A673 (cell line): ENCODE results near the gene PAPSS2. TPM values are rescaled to one million over a fixed set of nuclear protein-coding genes. Genes with fewer than 3 reads are reported as not detected.
A peak's percentile ranks its signal among the peaks of the same experiment; 100 is the strongest.

Experiments used
- BruUV-seq: library from RNA; stranded (reverse); fragments of 400-500 nt; replicated peaks from 2 replicates; lab custom pipeline; 2021; lab: Mats Ljungman, UMichigan
- CTCF ChIA-PET: fragments of 300-600 bp; sonication (Branson Sonifier 250); formaldehyde crosslinking; loops from one replicate; lab custom pipeline; 2022; ENCODE audit warnings: antibody characterized with exemption; lab: Charles Lee
- POLR2A ChIA-PET: fragments of 300-600 bp; sonication (Branson Sonifier 250); formaldehyde crosslinking; loops from one replicate; lab custom pipeline; 2022; ENCODE audit warnings: antibody characterized with exemption; ENCODE audit not compliant: low non-redundant PET; lab: Charles Lee
- DNase-seq: peaks from one replicate; pipeline ENCODE4 v3.0.0-alpha.2; 2015; ENCODE audit warnings: low spot score
- H3K27ac ChIP-seq: fragments of 200-600 bp; sonication (generic); 2 replicates; pipeline ENCODE4 v1.5.1; 2016; ENCODE audit warnings: mixed run types, low read depth, mild to moderate bottlenecking, mixed read lengths, antibody characterized with exemption, low read length; ENCODE audit not compliant: poor library complexity, severe bottlenecking
- H3K27me3 ChIP-seq: fragments of 200-600 bp; sonication (generic); replicated peaks from 2 replicates; pipeline ENCODE4 v1.6.1; 2017; ENCODE audit warnings: mixed run types, low read depth, mild to moderate bottlenecking, mixed read lengths, antibody characterized with exemption, low read length; ENCODE audit not compliant: insufficient read depth, poor library complexity
- H3K36me3 ChIP-seq: fragments of 200-600 bp; sonication (generic); 2 replicates; pipeline ENCODE4 v1.6.1; 2016; ENCODE audit warnings: mixed run types, mild to moderate bottlenecking, mixed read lengths, antibody characterized with exemption, low read length; ENCODE audit not compliant: insufficient read depth, poor library complexity, severe bottlenecking
- H3K4me1 ChIP-seq: fragments of 200-600 bp; sonication (generic); 2 replicates; pipeline ENCODE4 v1.6.1; 2017; ENCODE audit warnings: mixed run types, mild to moderate bottlenecking, mixed read lengths, antibody characterized with exemption, low read length; ENCODE audit not compliant: insufficient read depth, poor library complexity, severe bottlenecking
- H3K4me3 ChIP-seq: fragments of 200-600 bp; sonication (generic); 2 replicates; pipeline ENCODE4 v1.5.1; 2016; ENCODE audit warnings: low read depth, mixed run types, mild to moderate bottlenecking, mixed read lengths, low read length; ENCODE audit not compliant: poor library complexity, severe bottlenecking
- H3K9me3 ChIP-seq: fragments of 200-600 bp; sonication (generic); 2 replicates; pipeline ENCODE4 v1.6.1; 2016; ENCODE audit warnings: mixed run types, low read depth, mild to moderate bottlenecking, mixed read lengths, antibody characterized with exemption, low read length; ENCODE audit not compliant: poor library complexity, severe bottlenecking
- EZH2 ChIP-seq: fragments of 200-600 bp; sonication (generic); IDR thresholded peaks from 2 replicates; pipeline ENCODE4 v1.6.1; 2017; ENCODE audit warnings: borderline replicate concordance, low read depth, mild to moderate bottlenecking, mixed read lengths, antibody characterized with exemption, low read length; ENCODE audit not compliant: poor library complexity, severe bottlenecking
- intact Hi-C: fragments of 100-400 bp; cut with micrococcal nuclease; formaldehyde crosslinking; loops from one replicate; pipeline ENCODE4 v1.10.0; 2022; ENCODE audit not compliant: unreplicated experiment
- total RNA-seq: library from RNA; stranded (reverse); gene quantifications from 2 replicates; pipeline ENCODE4 v1.2.3, GENCODE V29; 2021
- TF ChIP-seq, protein P1 (sequence below): fragments of 300-800, 200-600 bp; sonication (generic); conservative IDR thresholded peaks from 2 replicates; pipeline ENCODE4 v1.5.1; 2017; ENCODE audit warnings: low read depth, mild to moderate bottlenecking, antibody characterized with exemption, low read length, moderate library complexity, mixed read lengths

Gene PAPSS2
- total RNA-seq, 1 experiment from 2014 or later = 14.0 TPM

DNA sequence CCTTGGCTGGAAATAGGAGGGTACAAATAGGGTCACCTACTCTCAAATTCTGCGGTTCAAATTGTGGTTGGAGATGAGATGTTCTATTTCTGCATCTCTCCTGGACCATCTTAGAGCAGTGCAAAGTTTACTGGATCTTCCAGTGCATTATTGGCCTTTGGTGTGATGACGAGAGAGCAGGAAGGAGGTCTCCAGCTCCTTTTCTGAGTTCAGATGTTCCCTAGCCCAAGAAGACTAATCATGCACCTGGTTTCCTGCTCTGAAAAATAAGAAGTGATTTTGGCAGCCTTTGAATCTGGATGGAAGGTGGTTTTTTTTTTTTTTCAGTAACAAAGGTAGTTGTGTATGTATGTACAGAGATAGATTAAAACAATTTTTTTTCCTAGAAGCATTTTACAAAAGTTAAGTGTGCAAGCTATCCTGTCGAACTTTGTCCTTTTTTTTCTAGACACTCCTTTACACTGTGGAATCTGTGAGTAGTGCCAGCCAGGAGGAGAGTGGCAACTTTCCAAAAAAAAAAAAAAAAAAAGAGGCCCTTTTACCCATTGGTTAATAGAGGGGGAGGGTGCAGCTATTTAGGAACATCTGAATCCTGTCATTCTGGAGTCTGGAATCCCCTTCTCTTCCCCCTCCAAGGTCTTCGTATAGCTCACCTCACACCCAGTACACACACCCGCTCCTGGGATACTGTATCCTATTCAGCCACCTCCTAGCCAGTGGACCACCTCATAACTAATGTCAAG is 26.3 kb downstream of the PAPSS2 start:
- Histone ChIP-seq H3K27ac (no peak overlapping the region), H3K9me3 (no peaks in the 10 kb centered on the region), H3K36me3 (no peaks in the 10 kb centered on the region), H3K4me3 (no peak overlapping the region), H3K27me3 (no peaks in the 10 kb centered on the region), H3K4me1 (no peaks in the 10 kb centered on the region)
- ChIA-PET CTCF (no interaction called here), POLR2A (no interaction called here)
- BruUV-seq = no TSS peak
- peak; percentile 26 for DNase-seq
- intact Hi-C loops = no loop called here
- TF ChIP-seq, protein P1, sequence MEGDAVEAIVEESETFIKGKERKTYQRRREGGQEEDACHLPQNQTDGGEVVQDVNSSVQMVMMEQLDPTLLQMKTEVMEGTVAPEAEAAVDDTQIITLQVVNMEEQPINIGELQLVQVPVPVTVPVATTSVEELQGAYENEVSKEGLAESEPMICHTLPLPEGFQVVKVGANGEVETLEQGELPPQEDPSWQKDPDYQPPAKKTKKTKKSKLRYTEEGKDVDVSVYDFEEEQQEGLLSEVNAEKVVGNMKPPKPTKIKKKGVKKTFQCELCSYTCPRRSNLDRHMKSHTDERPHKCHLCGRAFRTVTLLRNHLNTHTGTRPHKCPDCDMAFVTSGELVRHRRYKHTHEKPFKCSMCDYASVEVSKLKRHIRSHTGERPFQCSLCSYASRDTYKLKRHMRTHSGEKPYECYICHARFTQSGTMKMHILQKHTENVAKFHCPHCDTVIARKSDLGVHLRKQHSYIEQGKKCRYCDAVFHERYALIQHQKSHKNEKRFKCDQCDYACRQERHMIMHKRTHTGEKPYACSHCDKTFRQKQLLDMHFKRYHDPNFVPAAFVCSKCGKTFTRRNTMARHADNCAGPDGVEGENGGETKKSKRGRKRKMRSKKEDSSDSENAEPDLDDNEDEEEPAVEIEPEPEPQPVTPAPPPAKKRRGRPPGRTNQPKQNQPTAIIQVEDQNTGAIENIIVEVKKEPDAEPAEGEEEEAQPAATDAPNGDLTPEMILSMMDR = no peak
- TF ChIP-seq EZH2 = no peak

DNA sequence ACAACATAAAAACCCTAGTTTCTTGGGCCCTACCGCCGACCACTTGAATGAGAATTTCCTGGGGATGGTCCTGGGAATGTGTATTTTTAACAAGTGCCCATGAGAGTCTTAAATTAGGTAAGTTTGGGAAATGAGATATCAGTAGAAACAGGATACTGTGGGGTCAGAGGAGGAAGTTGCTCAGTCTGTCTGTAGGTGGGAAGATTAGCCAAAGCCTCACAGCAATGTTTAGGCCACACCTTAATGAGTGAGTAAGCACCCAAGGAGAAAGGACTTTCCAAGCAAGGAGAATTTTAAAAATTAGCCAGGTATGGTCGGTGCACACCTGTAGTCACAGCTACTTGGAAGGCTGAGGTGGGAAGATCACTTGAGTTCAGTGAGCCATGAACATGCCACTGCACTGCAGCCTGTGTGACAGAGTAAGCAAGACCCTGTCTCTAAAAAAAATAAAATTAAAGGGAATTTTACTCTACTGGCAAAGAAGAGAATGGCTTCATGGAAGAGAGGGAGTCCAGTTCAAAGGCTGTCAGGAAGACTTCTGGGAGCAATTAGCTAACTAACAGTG is 31.9 kb downstream of the PAPSS2 start:
- H3K4me1 ChIP-seq = no peaks in the 10 kb centered on the region
- ChIA-PET POLR2A (no interaction called here), CTCF (no interaction called here)
- no TSS peak for BruUV-seq
- H3K9me3 ChIP-seq = no peaks in the 10 kb centered on the region
- H3K27ac ChIP-seq = no peak overlapping the region
- intact Hi-C loops = no loop called here
- no peaks in the 10 kb centered on the region for H3K27me3 ChIP-seq
- no peak for DNase-seq
- no peaks in the 10 kb centered on the region for H3K36me3 ChIP-seq
- no peak overlapping the region for H3K4me3 ChIP-seq
- no peak for TF ChIP-seq EZH2
- TF ChIP-seq, protein P1 = no peak

DNA sequence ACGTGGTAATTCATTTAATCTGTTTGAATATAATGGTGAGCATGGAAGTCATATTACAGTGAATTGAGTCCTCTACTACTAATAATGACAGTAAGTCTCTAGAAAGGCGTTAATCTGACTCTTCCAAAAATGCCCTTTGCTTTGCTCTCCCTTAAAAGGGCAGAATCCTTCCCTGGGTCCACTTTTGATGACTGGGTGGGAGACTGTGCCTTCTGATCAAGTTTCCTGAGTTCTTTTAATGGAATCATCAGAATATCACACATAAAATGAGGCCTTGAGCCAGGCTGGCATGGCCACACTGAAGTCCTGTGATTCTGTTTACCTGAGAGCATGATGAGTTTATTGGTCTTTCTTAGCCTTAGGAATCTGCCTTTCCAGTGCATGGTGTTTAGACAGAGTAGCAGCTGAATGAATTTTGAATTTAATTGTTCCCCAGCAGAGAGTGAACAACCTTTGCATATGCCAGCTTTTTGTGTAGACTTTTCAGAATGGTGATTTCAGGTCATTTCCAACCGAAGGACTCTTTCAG is 33.3 kb downstream of the PAPSS2 start:
- Histone ChIP-seq H3K4me3 (no peak overlapping the region), H3K36me3 (no peaks in the 10 kb centered on the region), H3K27me3 (no peaks in the 10 kb centered on the region), H3K27ac (no peak overlapping the region), H3K4me1 (no peaks in the 10 kb centered on the region), H3K9me3 (no peaks in the 10 kb centered on the region)
- no peak for DNase-seq
- BruUV-seq = no TSS peak
- CTCF ChIA-PET = no interaction called here
- TF ChIP-seq EZH2 = no peak
- POLR2A ChIA-PET = no interaction called here
- intact Hi-C loops = no loop called here
